HG03097 (cell line): ENCODE measurements around the gene CRTAC1.

ENCODE experiments used
- ATAC-seq: cut with Tn5 transposase; IDR thresholded peaks from one replicate; pipeline ENCODE4 v1.9.1; 2021; ENCODE audit not compliant: unreplicated experiment, low FRiP score

Gene CRTAC1

DNA sequence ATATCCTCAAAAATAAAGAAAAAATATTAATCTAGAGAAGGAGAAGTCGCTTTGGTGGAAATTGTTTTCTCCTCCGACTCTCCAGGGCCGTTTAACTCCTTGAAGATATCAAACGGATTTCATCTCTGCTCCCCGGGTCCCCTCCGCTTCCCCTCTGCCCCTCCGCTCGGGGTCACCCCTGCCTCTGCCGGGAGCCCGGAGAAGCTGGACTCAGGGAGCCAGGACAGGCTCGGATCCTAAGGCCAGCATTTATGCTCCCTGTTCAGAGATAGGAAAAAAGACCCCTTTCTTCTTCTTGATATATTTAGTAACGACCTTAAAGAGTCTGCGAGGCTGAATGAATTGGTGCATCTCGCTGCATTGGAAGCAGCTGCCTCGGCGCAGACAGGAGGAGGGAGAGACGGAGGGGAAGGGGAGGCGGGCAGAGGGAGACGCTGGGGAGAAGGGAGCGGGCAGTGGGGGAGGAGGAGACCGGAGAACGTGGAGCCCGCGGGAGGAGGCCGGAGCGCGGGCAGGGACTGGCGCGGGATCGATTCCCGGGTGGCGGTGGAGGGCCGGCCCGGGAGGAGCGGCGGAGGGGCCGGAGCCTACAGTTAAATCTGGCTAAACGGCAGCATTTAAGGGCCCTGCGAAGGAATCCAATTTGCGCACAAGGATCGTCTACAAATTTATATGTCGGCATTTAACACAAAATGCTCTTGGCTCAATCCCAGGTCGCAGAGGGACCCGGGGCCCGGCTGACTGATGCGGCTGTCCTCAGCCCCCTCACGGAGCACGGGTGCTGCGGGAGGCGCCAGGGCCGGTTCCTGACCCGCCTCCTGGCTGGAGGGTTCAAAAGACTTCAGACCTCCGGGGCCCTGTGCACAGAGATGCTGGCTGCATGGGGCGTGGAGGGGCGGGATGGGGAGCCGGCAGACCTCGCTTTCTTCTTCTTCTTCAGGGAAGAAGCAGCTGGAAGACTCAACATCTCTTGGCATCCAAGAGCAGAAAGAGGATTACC is 55.6 kb downstream of the CRTAC1 start:
- ATAC-seq: no peak

DNA sequence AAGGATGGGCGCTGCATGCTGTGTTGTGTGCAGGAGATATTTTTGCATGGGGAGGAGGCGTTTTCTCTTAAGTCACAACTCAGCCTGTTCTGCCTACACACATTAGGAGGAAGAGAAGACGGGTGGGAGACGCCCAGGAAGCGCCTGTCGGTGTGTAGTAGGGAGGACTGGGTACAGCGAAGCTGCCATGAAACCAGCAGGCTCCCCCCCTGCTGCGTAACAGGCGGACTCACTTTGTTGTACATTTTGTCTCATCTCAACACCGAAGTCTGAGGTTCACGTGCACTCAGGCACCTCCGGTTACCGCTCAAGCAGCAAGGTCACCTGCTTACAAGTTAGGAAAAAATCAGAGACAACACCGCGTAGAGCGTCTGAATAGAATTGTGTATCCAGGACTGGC is 56.3 kb downstream of the CRTAC1 start:
- ATAC-seq: no peak

DNA sequence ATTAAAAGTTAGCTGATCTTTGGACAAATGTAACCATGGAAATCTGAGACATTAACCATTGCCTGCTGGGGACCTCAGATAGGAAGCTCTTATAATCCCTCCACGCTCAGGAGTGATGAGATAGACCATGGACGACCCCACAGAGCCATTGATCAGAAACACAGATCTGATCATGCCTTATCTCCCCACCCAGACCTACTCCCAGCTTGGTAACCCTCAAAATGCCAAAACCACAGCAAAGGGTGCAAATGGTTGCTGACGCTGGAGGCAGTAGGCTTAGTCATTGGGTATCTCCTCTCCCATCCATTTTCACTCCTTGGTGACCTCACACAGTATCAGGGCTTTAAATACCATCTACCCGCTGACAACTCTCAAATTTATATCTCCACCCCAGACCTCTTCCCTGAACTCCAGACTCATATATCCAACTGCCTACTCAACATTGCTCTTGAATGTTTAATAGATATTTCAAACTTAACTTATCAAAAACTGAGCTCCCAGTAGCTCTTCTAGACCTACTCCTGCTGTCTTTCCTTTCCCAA is 60.8 kb downstream of the CRTAC1 start:
- ATAC-seq: no peak

DNA sequence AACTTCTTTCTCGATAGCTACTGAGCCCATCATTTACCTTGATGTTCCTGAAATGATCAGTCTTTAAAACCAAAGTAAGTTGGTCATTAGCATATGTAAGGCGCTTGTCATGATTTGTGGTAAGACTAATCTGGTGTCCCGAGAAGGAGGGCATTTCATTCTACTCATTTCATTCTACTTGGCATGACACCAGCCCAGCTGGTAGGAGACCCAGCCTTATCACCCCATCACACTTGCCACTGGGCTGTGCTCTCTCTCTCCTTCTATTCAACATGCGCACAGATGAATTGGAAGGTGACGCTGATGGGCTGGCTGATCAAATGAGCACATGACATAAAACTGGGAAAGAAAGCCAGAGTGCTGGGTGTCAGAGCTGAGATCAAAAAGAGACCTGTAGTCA is 65.7 kb downstream of the CRTAC1 start:
- ATAC-seq: no peak

DNA sequence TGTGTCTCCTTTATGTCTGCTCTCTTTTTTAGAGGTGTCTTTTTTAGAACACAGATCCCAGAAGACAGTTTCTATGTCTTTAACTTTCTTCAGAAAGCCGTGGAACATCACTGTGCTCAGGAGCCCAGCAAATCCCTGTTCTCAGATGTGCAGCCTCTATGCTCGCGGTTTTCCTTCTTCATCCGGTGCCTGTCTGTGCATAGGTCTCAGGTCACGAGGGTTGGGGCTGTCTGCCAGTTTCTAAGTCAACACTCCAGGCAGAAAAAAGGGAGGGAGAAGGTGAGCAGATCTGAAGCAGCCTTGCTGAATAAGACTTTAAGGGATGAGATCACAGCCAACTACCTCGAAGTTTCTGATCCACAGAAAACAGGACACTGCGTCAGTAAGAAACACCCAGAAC is 68.5 kb downstream of the CRTAC1 start:
- ATAC-seq: no peak

DNA sequence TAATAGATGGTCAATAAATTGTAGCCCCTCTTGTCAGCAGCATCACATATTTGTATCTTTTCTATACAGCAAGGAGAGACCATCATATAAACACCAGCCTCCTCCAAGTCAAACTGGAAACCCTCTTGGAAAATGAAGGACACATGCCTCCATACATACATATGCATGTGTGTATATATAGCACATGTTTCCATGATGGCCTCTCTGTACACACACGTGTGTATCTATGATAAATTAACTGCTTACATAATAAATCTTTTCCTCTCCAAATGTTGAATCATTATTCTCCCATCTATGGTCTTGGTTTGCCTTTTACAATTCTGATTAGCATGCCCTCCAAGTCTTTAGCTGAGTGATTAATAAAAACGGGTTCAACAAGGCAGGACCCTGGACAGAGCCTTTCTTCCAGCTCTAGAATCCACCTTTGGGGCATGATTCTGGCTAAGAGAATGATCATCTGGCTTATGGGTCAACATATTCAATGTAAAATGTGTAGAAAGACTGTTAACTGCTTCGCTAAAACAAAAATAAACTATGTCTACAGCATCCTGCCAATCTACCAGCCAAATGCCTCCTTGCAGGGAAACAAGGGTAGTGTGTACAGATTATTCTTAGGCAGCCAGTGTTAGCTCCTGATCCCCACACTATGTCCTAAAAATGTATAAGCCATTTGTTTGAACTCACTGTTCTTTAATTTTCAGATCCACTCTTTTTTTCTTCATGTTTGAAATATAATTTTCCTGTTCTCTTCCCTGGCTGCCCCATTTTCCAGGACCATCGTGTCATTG is 70.0 kb downstream of the CRTAC1 start:
- no peak for ATAC-seq

DNA sequence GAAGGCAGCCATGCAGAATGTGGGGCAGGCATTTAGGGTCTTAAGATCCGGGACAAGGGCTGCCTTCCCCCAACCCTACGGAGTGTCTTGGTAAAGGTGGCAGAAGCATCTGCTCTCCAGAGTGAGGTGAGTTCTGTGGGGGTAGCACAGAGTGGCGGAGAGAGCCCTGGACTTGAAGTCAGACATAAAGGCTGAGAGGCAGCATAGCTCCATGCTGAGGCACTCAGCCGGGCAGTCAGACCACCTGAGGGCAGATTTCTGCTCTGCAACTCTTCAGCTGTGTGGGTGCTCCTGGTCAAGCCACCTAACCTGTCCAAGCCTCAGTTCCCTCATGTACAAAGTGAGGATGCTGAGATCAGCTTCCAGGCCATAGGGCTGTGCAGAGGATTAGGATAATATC is 81.0 kb downstream of the CRTAC1 start:
- ATAC-seq: no peak

DNA sequence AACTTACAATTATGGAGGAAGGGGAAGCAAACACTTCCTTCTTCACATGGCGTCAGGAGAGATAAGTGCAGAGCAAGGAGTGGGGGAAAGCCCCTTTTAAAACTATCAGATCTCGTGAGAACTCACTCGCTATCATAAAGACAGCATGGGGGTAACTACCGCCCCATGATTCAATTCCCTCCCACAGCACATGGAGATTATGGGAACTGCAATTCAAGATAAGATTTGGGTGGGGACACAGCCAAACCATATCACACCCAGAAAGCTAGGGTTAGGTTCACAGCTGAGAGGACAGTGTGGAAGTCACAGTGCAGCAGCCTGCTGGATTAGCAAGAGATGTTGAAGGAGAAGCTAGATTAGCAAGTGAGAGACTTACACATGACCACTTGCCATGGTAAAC is 81.6 kb downstream of the CRTAC1 start:
- ATAC-seq: no peak

DNA sequence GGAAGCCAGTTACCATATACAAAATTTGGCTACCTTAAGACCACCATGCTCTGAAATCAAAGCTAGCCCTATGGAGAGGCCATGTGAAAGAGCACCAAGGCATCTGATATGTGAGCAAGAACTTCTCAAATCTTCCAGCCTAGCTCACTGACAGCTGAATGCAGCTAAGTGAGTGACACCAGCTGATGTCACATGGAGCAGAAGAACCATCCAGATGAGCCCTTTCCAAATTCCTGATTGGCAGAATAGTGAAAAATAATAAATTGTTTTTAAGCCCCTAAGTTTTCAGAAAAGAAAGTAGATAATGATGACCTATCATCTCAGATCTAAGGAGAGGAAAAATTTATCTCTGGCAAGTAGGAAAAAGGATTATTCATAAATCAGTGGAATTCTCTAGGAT is 85.6 kb downstream of the CRTAC1 start:
- no peak for ATAC-seq

DNA sequence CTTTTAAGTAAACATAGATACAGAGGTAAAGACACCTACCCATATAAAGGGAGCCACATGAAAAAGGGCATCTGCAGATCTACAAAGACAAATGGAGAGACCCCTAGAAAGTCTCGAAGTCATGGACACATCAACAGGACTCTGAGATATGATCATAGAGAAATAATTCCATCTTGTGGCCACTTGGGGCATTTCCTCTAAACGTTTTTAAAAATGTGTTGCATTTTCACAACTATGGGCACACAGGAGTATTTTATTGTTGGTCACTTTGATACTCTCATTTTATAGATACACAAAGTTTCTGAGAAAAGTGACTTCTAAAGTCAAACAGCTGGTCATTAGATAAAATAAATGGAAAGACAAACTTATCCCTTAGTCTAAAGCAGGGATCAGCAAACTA is 87.1 kb downstream of the CRTAC1 start:
- ATAC-seq: no peak

DNA sequence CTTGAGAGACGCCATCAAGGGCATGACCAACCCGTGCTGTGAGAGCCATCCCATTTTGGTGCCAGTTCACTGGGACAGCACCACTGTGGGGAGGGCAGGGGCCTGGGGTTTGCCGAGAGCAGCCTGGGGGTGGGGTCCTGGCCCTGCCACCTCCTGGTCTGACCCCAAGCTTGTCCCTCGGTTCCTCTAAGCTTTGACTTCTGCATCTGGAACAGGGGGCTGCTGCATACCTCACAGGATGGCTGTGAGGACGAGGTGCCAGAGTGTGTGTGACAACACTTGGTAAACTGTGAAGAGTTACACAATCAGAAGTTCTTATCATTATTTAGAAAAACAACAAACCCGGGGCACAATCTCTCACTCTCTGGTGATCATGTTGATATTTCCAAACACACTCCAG is 89.9 kb downstream of the CRTAC1 start:
- no peak for ATAC-seq

DNA sequence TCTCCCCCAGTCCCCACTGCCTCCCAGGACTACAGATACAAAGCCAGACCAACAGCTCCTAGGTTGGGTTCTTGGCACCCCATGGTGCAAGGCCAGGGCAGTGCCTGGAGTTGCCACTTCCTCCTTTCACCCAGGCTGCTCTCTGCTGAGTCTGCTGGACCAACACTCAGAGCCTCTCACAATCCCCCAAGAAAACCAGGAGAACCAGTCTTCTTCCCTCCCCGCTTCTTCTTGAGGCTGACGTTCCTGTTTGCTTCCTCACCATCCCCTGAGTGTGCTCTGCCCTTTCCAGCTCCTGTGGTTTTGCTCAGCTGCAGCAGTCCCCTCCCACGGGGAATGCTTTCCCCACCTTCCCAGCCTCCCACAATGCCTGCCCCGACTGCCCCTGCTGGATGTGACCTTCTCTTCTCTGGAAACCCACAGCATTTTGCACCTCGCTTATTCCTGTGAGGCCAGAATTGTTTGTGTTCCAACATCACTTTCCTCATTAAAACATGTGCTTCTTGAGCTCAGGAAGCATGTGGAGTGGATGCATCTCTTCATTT is 90.9 kb downstream of the CRTAC1 start:
- no peak for ATAC-seq

DNA sequence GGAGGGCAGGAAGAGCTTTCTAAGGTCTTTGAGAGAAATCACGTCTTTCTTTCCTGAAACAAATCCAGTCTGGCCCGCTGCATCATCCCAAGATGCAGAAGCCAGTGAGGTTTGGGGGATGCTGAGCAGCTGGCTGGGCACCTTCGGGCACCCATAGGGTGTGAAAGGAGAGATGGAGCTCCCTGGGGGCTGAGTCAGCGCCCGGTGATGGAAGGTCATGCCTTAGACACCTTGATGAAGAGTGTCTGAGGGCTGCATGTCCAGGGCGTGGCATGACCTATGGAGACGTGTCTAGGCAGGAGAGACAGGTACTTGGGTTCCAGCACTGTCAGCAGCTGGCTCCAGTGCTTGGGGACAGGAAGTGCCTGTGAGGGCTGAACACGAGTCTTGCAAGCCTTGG is 92.5 kb downstream of the CRTAC1 start:
- ATAC-seq: no peak

DNA sequence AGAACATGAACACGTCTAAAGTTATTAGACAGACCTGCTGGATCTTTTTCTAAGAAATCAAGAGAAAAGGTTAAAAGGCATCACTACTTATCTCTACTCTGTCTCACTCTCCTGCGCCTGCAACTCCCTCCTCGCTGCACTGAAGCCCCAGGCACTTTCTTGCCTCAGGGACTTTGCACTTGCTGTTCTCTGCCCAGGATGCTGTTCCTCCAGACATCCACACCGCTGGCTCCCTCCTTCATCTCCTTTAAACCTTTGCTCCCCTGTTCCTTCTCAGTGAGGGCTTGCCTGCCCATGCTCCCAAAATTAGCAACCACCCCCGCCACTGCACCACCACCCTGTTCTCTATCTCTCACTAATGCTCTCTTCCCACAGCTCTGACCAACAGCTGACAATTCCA is 93.4 kb downstream of the CRTAC1 start:
- no peak for ATAC-seq

DNA sequence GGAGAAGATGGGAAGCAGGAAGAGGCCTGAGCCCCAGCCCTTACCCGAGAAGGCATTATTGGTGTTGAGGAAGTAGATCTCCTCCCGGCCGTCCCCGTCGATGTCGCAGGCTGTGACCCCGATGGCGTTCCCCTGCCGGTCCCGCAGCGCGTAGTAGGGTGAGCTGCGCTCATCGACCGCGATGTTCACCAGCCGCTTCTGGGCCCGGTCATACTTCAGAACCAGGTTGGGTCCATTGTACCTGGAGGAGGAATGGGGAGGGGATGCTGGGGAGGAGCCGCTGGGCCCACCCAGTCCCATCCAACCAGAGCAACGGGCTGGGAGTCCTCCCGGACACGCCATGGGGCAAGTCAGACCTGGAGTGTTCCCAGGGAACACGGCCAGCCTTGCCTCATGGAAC is 94.3 kb downstream of the CRTAC1 start:
- no peak for ATAC-seq

DNA sequence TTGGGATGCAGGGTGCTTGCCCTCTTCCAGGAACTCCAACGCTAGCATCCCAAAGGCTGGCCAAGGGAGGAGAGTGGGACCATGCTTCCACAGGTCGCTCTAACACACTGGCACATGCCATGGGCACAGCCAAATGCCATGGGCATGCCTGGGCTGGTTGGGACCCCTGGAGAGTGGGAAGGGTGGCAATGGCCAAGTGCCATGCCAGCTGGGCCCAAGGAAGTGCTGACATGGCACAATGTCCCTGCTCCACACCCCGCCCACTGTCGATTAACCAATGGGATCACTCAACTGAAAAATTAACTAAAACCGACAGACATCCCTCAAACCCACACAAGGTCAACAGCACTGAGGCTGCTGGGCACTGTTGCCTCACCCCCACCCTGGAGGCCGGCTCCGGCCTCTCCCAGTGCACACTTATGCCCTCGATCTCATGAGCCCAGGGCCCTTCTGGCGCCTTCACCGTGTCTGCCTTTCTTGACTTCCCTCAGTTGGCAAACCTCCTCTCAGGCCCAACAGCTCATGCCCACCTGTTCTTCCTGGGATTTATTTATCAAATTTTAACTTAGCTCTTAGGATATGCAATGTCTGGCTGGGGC is 97.4 kb downstream of the CRTAC1 start:
- ATAC-seq: no peak

DNA sequence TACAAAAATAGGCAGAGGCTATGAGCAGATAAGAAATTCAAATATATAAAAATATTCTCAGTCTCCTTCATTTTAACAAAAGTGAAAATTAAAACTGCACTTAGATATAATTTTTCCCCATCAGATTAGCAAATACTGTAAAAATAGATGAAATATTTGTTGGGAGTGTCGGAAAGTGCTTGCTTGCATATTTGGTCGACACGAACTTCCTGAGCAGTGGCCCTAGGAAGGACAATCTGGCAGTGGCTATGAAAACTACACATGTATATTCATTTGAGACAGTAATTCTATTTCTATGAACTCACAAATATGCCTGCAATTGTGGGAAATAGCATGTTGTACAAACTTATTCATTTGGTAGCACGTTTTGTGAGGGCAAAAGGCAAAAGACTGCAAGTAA is 99.4 kb downstream of the CRTAC1 start:
- ATAC-seq: no peak

DNA sequence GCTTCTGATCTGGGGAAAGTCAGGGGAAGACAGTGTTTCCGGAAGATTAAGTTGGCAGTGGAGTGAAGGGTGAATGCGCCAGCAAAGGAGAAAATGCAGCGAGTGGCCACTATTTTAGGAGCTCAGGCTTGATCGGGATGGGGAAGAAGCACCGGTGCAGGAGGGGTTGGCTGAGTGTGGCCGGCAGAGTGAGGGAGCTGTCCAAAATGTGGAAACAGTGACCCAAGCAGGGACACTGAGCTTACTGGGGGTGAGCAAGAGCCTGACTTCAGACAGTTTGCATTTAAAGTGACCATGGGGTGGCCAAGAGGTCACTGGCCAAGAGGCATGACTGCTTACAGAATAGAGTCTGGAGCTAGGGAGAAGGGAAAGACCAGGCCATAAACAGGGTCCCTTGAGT is 101.5 kb downstream of the CRTAC1 start:
- ATAC-seq: no peak

DNA sequence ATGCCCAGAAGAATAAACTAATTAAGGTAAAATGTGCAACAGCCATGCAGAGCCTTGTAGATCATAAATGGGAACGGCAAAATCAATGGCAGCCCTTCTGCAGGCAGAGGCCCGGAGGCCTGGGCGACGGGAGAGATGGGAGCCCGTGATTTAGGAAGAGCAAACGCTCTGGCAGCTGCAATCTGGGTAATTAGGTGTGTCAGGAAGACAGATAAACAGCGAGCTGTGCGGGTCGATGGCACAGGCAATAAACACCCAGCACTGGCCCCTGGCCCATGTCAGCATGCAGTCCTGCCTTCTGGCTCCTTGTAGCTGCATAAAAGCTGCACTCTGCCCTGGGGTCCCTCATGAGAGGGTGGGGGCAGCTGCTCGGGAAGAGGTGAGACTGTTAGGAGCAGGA is 102.8 kb downstream of the CRTAC1 start:
- ATAC-seq: no peak

DNA sequence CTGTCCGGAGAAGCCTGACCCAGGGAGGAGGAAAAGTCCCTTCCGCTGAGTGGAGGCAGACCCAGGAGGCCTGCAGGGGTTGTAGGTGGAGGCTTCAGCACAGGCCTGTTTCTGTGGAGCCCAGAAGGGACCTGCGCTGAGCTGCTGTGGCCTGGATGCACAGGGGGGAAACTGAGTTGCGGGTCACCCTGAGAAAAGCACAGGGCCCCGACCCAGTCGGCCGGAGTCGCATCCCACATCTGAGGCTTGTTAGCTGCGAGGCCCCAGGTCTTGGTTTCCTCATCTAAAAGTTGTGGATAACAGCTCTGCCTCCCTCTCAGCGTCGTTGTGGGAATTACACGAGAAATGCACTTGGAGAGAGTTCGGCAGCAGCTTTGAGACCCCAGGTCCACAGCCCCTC is 104.4 kb downstream of the CRTAC1 start:
- ATAC-seq: no peak
